ENCODE measurements around the gene MIOX. TPM values are rescaled to one million over a fixed set of nuclear protein-coding genes. Genes with fewer than 3 reads are reported as not detected.

MIOX gene
- total RNA-seq, 1 experiment from 2014 or later = 1.4 TPM

DNA sequence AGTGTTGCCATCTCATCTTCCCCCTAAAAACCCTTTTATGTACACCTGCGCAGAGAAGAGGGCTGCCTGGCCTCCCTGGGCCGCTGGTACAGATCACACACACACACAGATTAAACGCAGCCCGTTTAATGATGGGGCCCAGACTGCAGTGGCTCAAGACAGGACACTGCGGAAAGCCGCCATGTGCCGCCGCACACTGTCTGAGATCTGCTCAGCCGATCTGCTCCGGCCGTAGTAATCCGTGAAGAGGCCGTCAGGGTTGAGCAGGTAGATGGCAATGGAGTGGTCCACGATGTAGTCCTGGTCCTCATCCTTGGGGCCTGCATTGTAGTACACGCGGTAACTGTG, 36.8 kb downstream of the MIOX start:
- Histone ChIP-seq H3T11ph (ENCODE audit: low read length) (no peak overlapping the region), H3K4me1 (ENCODE audit: insufficient read depth, low read length) (peaks cover 3% of the 10 kb centered on the region; the same call in 1 of the 2 replicates), H2BK15ac (ENCODE audit: low read depth, low read length) (no peak overlapping the region), H3K79me2 (ENCODE audit: insufficient read depth, low read length) (no peaks in the 10 kb centered on the region), H3K23me2 (ENCODE audit: insufficient read length, low read depth, low read length, poor library complexity, severe bottlenecking) (peaks cover 3% of the 10 kb centered on the region), H2BK120ac (ENCODE audit: low read depth, low read length, poor library complexity, severe bottlenecking) (no peak overlapping the region), H3K14ac (ENCODE audit: insufficient read depth, low read length) (no peak overlapping the region), H2AK5ac (ENCODE audit: insufficient read length, low read length) (no peak overlapping the region), H3K9me3 (ENCODE audit: control insufficient read depth, low read depth, low read length) (no peaks in the 10 kb centered on the region), H2BK12ac (ENCODE audit: insufficient read length, low read depth, low read length) (no peak overlapping the region), H3K56ac (ENCODE audit: insufficient read length, low read depth, low read length) (no peak overlapping the region), H2BK5ac (ENCODE audit: insufficient read length, low read length) (no peak overlapping the region), H3K9ac (ENCODE audit: extremely low read depth, insufficient read length, low read length) (no peak overlapping the region), H3K27me3 (ENCODE audit: insufficient read depth, low read length) (peaks cover 5% of the 10 kb centered on the region; the same call in 1 of the 2 replicates), H2AFZ (ENCODE audit: low read length) (no peak overlapping the region), H4K8ac (replicated peaks; ENCODE audit: insufficient read length, low read depth, low read length) (no peak overlapping the region), H3K18ac (ENCODE audit: insufficient read length, low read depth, low read length) (no peak overlapping the region), H2BK20ac (ENCODE audit: low read depth, low read length, poor library complexity, severe bottlenecking) (no peak overlapping the region), H3K4ac (ENCODE audit: low read depth, low read length) (no peak overlapping the region), H4K20me1 (ENCODE audit: control insufficient read depth, insufficient read depth, insufficient read length) (no peaks in the 10 kb centered on the region), H3K4me2 (ENCODE audit: insufficient read depth, insufficient read length, low read length) (no peak overlapping the region), H3K23ac (ENCODE audit: insufficient read length, low read depth, low read length) (no peak overlapping the region), H3K79me1 (ENCODE audit: insufficient read depth, low read depth, low read length, poor library complexity, severe bottlenecking) (no peaks in the 10 kb centered on the region), H4K5ac (ENCODE audit: insufficient read length, low read depth, low read length) (no peak overlapping the region), H3K27ac (ENCODE audit: insufficient read length, low read depth, low read length) (no peak overlapping the region), H4K91ac (ENCODE audit: insufficient read length, low read depth, low read length) (no peak overlapping the region)
- no peak overlapping the region for H3K27ac Mint-ChIP-seq
- H3K27me3 Mint-ChIP-seq (ENCODE audit: low read depth) = peaks cover 19% of the 10 kb centered on the region
- TF ChIP-seq, protein P1, sequence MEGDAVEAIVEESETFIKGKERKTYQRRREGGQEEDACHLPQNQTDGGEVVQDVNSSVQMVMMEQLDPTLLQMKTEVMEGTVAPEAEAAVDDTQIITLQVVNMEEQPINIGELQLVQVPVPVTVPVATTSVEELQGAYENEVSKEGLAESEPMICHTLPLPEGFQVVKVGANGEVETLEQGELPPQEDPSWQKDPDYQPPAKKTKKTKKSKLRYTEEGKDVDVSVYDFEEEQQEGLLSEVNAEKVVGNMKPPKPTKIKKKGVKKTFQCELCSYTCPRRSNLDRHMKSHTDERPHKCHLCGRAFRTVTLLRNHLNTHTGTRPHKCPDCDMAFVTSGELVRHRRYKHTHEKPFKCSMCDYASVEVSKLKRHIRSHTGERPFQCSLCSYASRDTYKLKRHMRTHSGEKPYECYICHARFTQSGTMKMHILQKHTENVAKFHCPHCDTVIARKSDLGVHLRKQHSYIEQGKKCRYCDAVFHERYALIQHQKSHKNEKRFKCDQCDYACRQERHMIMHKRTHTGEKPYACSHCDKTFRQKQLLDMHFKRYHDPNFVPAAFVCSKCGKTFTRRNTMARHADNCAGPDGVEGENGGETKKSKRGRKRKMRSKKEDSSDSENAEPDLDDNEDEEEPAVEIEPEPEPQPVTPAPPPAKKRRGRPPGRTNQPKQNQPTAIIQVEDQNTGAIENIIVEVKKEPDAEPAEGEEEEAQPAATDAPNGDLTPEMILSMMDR (conservative IDR thresholded peaks at IDR 0.05) = no peak
- H3K4me3 Mint-ChIP-seq = peak overlapping the region in 1 of 2 experiments; percentile 38; a peak in 2 of 5 replicates
- H3K4me1 Mint-ChIP-seq = peaks cover 11 to 15% of the 10 kb centered on the region in 2 experiments
- WGBS (ENCODE audit: extremely low coverage, insufficient read length, low lambda C conversion rate) = no CpG with 5 or more reads among the region's 16 CpGs
- no peaks in the 10 kb centered on the region; a peak in 1 of 5 replicates for H3K9me3 Mint-ChIP-seq
- H3K36me3 Mint-ChIP-seq (ENCODE audit: insufficient read depth in 1 of 3, low read depth in 3 of 3) = peaks cover 7 to 44% (median 32%) of the 10 kb centered on the region in 3 experiments; a peak in 6 of 7 replicates
- DNase-seq = no peak

Measured in H9 (cell line).